OCI-LY1 (cell line): ENCODE results near the gene PTPRS.

Experiments
- H2AFZ ChIP-seq: fragments of 200-600 bp; sonication (generic), shearing (Covaris generic); 2 replicates; pipeline ENCODE4 v1.6.0; 2014; ENCODE audit warnings: antibody characterized with exemption, mild to moderate bottlenecking, low read length
- H3F3A ChIP-seq: fragments of 200-600 bp; sonication (generic), shearing (Covaris generic); 2 replicates; pipeline ENCODE4 v1.6.0; 2014; ENCODE audit warnings: mild to moderate bottlenecking, antibody characterized with exemption, low read length, moderate library complexity; ENCODE audit not compliant: insufficient read depth
- H3K27ac ChIP-seq: fragments of 200-600 bp; sonication (generic); 2 replicates; pipeline ENCODE4 v1.5.1; 2014; ENCODE audit warnings: low read length, mixed run types, mild to moderate bottlenecking, low read depth; ENCODE audit not compliant: poor library complexity, severe bottlenecking
- H3K27me3 ChIP-seq: fragments of 200-600 bp; sonication (generic); 2 replicates; pipeline ENCODE4 v1.6.0; 2014; ENCODE audit warnings: antibody characterized with exemption, mild to moderate bottlenecking, low read length, moderate library complexity; ENCODE audit not compliant: insufficient read depth
- H3K36me3 ChIP-seq: fragments of 200-600 bp; sonication (generic); 2 replicates; pipeline ENCODE4 v1.6.1; 2014; ENCODE audit warnings: mild to moderate bottlenecking, antibody characterized with exemption, low read length, moderate library complexity, mixed read lengths; ENCODE audit not compliant: insufficient read depth
- H3K4me1 ChIP-seq: fragments of 200-600 bp; sonication (generic); 2 replicates; pipeline ENCODE4 v1.5.1; 2014; ENCODE audit warnings: mild to moderate bottlenecking, low read length, moderate library complexity; ENCODE audit not compliant: insufficient read depth, severe bottlenecking
- H3K4me2 ChIP-seq: fragments of 200-600 bp; sonication (generic), shearing (Covaris generic); 2 replicates; pipeline ENCODE4 v1.6.1; 2014; ENCODE audit warnings: low read length
- H3K4me3 ChIP-seq: fragments of 200-600 bp; sonication (generic); 2 replicates; pipeline ENCODE4 v1.5.1; 2014; ENCODE audit warnings: low read length, low read depth, mild to moderate bottlenecking, mixed read lengths; ENCODE audit not compliant: poor library complexity, severe bottlenecking
- H3K79me2 ChIP-seq: fragments of 200-600 bp; shearing (Covaris generic); 2 replicates; pipeline ENCODE4 v1.6.1; 2016; ENCODE audit warnings: mixed run types, low read length, mixed read lengths; ENCODE audit not compliant: insufficient read depth
- H3K9ac ChIP-seq: fragments of 200-600 bp; sonication (generic), shearing (Covaris generic); 2 replicates; pipeline ENCODE4 v1.6.1; 2014; ENCODE audit warnings: mild to moderate bottlenecking, low read length, mixed read lengths
- H3K9me2 ChIP-seq: fragments of 200-600 bp; sonication (generic), shearing (Covaris generic); 2 replicates; pipeline ENCODE4 v1.6.1; 2014; ENCODE audit warnings: low read depth, mild to moderate bottlenecking, low read length, mixed read lengths
- H3K9me3 ChIP-seq: fragments of 200-600 bp; shearing (Covaris generic); 2 replicates; pipeline ENCODE4 v1.6.1; 2014; ENCODE audit warnings: low read length, mixed read lengths
- H4K20me1 ChIP-seq: fragments of 200-600 bp; sonication (generic), shearing (Covaris generic); 2 replicates; pipeline ENCODE4 v1.6.0; 2016; ENCODE audit warnings: mild to moderate bottlenecking, low read length; ENCODE audit not compliant: insufficient read depth
- CTCF ChIP-seq: fragments of 200-600 bp; sonication (generic), shearing (Covaris generic); IDR thresholded peaks from 2 replicates; pipeline ENCODE4 v1.5.1; 2017; ENCODE audit warnings: mild to moderate bottlenecking, antibody characterized with exemption, low read length, moderate library complexity, mixed read lengths
- EZH2 ChIP-seq: fragments of 200-600 bp; sonication (generic), shearing (Covaris generic); IDR thresholded peaks from 2 replicates; pipeline ENCODE4 v1.8.0; 2017; ENCODE audit warnings: borderline replicate concordance, mixed run types, mild to moderate bottlenecking, antibody characterized with exemption, low read length, moderate library complexity, mixed read lengths

Gene PTPRS

GRCh38 chr19:5338656-5339197, 1.9 kb downstream of the PTPRS start:
- Histone ChIP-seq H3K4me2 (no peak overlapping the region), H3K9me3 (no peaks in the 10 kb centered on the region), H2AFZ (no peak overlapping the region), H3K4me1 (no peaks in the 10 kb centered on the region), H3K36me3 (no peaks in the 10 kb centered on the region), H3K9me2 (no peaks in the 10 kb centered on the region), H3K27me3 (no peaks in the 10 kb centered on the region; the same call in 1 of the 2 replicates), H3K79me2 (no peaks in the 10 kb centered on the region), H3K4me3 (no peak overlapping the region), H3F3A (no peaks in the 10 kb centered on the region), H3K9ac (no peak overlapping the region), H4K20me1 (no peaks in the 10 kb centered on the region), H3K27ac (no peak overlapping the region)
- TF ChIP-seq EZH2 = no peak
- TF ChIP-seq CTCF = no peak

GRCh38 chr19:5337708-5338655, 2.6 kb downstream of the PTPRS start:
- no peaks in the 10 kb centered on the region; the same call in 1 of the 2 replicates for H3K27me3 ChIP-seq
- no peaks in the 10 kb centered on the region for H3K9me3 ChIP-seq
- no peaks in the 10 kb centered on the region for H3F3A ChIP-seq
- H4K20me1 ChIP-seq = no peaks in the 10 kb centered on the region
- no peaks in the 10 kb centered on the region for H3K36me3 ChIP-seq
- TF ChIP-seq EZH2 (no peak), CTCF (no peak)
- H3K4me2 ChIP-seq = no peak overlapping the region
- H3K9me2 ChIP-seq = no peaks in the 10 kb centered on the region
- no peak overlapping the region for H3K9ac ChIP-seq
- H3K79me2 ChIP-seq = no peaks in the 10 kb centered on the region
- no peak overlapping the region for H2AFZ ChIP-seq
- H3K27ac ChIP-seq = no peak overlapping the region
- H3K4me1 ChIP-seq = no peaks in the 10 kb centered on the region
- no peak overlapping the region for H3K4me3 ChIP-seq

GRCh38 chr19:5337126-5337525, 3.5 kb downstream of the PTPRS start:
- Histone ChIP-seq H3K36me3 (no peaks in the 10 kb centered on the region), H2AFZ (no peak overlapping the region), H3K27ac (no peak overlapping the region), H3K79me2 (no peaks in the 10 kb centered on the region), H3F3A (no peaks in the 10 kb centered on the region), H3K4me1 (no peaks in the 10 kb centered on the region), H3K9ac (no peak overlapping the region), H3K9me3 (no peaks in the 10 kb centered on the region), H3K9me2 (no peaks in the 10 kb centered on the region), H3K4me3 (no peak overlapping the region), H3K27me3 (no peaks in the 10 kb centered on the region; the same call in 1 of the 2 replicates), H3K4me2 (no peak overlapping the region), H4K20me1 (no peaks in the 10 kb centered on the region)
- TF ChIP-seq EZH2 (no peak), CTCF (no peak)
